ENCODE measurements around the gene ALPK1. TPM values are rescaled to one million over a fixed set of nuclear protein-coding genes. Genes with fewer than 3 reads are reported as not detected.

ALPK1 gene
- total RNA-seq, 2 donors from 2014 or later = 4.2 to 8.1 TPM

DNA sequence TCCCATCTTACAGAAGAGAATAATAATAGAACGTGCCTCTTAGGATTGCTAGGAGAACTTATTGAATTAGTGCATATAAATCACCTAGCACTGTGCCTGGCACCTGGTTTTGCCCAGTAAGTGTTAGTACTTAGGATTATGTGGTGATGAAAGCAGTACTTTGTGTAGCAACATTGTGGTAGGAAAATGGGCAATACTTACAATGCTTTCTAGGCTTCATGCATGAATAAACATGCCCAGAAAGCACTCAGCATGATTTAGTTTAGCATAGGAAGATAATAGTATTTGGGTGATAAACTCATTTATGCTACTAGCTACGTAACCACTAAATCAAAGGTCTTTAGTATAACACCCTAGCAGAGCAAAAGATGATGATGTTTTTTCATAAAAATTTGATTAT lies 113.2 kb downstream of the ALPK1 start:
- no peak overlapping the region for H3K27ac ChIP-seq
- H3K9me3 ChIP-seq = no peaks in the 10 kb centered on the region
- no peaks in the 10 kb centered on the region for H3K4me1 ChIP-seq
- H3K4me3 ChIP-seq = no peak overlapping the region
- peaks cover 6% of the 10 kb centered on the region for H3K36me3 ChIP-seq
- no peak for DNase-seq (ENCODE audit: low spot score)
- no peak for TF ChIP-seq CTCF (IDR thresholded peaks at IDR 0.05)
- no peaks in the 10 kb centered on the region for H3K27me3 ChIP-seq

DNA sequence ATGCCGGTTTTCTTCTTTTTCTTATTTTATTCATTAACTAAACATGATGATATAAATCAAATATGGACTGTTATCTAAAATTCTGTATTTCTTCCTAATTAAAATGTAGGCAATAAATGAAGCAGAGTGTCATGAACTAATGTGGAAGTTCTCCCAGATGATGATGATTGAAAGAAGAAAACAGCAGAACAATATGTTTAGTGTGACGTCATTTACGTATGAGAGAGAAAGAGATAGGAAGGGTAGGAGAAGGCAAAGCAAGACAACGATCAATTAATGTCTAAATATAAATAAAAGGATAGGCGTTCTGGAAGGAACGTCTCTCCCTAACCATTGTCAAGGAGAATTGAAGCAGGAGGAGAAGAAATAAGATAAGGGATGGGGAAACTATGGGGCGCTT lies 113.6 kb downstream of the ALPK1 start:
- no peak for DNase-seq (ENCODE audit: low spot score)
- Histone ChIP-seq H3K9me3 (no peaks in the 10 kb centered on the region), H3K4me3 (no peak overlapping the region), H3K27me3 (no peaks in the 10 kb centered on the region), H3K36me3 (peaks cover 6% of the 10 kb centered on the region), H3K27ac (no peak overlapping the region), H3K4me1 (no peaks in the 10 kb centered on the region)
- TF ChIP-seq CTCF (IDR thresholded peaks at IDR 0.05) = no peak

DNA sequence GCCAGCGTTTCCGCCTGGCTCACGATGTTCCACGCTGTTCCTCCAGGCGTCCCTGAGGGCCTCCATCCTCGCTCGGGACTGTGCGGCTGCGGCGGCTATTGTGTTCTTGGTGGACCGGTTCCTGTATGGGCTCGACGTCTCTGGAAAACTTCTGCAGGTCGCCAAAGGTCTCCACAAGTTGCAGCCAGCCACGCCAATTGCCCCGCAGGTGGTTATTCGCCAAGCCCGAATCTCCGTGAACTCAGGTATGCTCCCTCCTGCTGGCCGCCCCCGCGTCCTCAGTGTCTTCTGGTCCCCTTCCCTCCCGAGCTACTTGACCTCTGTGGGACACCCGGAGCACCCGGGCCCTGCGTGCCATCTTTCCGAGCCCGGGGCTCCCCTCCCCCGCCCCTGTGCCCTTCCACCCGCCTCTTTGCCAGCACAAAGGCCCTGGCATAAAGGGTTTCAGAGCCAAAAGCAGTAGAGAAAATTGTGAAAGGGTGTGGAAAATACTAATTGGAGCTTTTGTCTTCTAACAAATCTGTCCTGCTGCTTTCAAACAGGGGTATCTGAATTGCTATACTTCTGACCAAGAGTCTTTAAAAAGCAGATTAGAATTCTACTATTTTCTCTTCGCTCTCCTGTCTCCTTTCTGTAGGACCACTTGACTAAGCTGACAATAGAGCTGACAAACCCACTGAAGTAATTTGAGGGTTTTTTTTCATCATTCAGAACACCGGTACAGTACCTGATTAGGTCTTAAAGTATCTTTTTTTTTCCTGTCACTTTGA lies 114.8 kb downstream of the ALPK1 start:
- Histone ChIP-seq H3K9me3 (no peaks in the 10 kb centered on the region), H3K4me3 (no peak overlapping the region), H3K4me1 (no peaks in the 10 kb centered on the region), H3K27me3 (no peaks in the 10 kb centered on the region), H3K27ac (no peak overlapping the region), H3K36me3 (peaks cover 6% of the 10 kb centered on the region)
- no peak for DNase-seq (ENCODE audit: low spot score)
- no peak for TF ChIP-seq CTCF (IDR thresholded peaks at IDR 0.05)

GRCh38 chr4:112416464-112416863 lies 119.3 kb downstream of the ALPK1 start:
- Histone ChIP-seq H3K4me1 (no peaks in the 10 kb centered on the region), H3K27me3 (no peaks in the 10 kb centered on the region), H3K27ac (no peak overlapping the region), H3K9me3 (no peaks in the 10 kb centered on the region), H3K36me3 (peaks cover 6% of the 10 kb centered on the region), H3K4me3 (no peak overlapping the region)
- no peak for DNase-seq (ENCODE audit: low spot score)
- no peak for TF ChIP-seq CTCF (IDR thresholded peaks at IDR 0.05)

DNA sequence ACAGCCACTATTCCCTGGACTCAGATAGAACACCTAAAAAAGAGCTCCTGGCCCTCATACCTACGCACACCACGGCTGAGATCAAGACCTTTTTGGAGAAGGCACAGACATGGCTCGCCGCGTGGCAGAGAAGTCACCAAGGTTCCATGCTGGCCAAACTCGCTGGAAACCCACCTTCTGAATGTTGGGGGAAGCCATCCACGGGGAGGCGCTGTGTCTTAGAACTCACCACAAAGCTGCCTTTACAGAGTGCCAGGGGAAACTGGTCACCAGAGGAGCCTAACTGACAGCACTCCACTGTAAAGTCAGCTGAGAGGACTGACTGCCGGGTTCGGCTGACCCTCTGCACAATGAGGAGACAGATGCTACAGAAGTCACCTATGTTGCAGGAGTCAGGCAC lies 120.9 kb downstream of the ALPK1 start:
- DNase-seq (ENCODE audit: low spot score) = no peak
- no peak overlapping the region for H3K4me3 ChIP-seq
- no peaks in the 10 kb centered on the region for H3K9me3 ChIP-seq
- no peak overlapping the region for H3K27ac ChIP-seq
- no peaks in the 10 kb centered on the region for H3K27me3 ChIP-seq
- no peak for TF ChIP-seq CTCF (IDR thresholded peaks at IDR 0.05)
- H3K4me1 ChIP-seq = no peaks in the 10 kb centered on the region
- H3K36me3 ChIP-seq = no peaks in the 10 kb centered on the region

DNA sequence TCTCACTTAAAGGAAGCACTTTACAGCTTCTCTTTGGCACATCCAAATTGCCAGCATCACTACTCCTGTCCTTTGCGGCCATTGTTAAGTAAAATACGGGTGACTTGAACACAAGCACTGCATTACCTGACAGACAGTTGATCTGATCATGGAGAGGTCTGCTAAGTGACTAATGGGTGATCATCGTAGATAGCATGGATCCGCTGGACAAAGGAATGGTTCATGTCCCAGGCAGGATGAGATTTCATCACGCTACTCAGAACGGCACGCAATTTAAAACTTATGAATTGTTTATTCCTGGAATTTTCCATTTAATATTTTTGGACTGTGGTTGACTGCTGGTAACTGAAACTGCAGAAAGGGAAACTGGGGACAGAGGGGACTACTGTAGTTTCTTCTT lies 124.7 kb downstream of the ALPK1 start:
- Histone ChIP-seq H3K4me3 (no peak overlapping the region), H3K36me3 (no peaks in the 10 kb centered on the region), H3K27me3 (no peaks in the 10 kb centered on the region), H3K9me3 (no peaks in the 10 kb centered on the region), H3K4me1 (no peaks in the 10 kb centered on the region), H3K27ac (no peak overlapping the region)
- DNase-seq (ENCODE audit: low spot score) = no peak
- TF ChIP-seq CTCF (IDR thresholded peaks at IDR 0.05) = no peak

Measured in right atrium auricular region (tissue), 2 donors.